GM18507 (cell line): Measurements from ENCODE around the gene UBE2E3.

Experiments
- DNase-seq: peaks from one replicate; pipeline ENCODE4 v3.0.0; 2011; ENCODE audit warnings: low read depth; ENCODE audit not compliant: insufficient read length; ENCODE audit errors: extremely low spot score
- FAIRE-seq: peaks from 2 replicates; lab custom pipeline; 2011; peaks lifted over from hg19 to GRCh38; lab: Jason Lieb, UNC

Gene UBE2E3

GRCh38 chr2:180971811-180972210, 8.6 kb upstream of the UBE2E3 start:
- DNase-seq (no peak), FAIRE-seq (no peak)

GRCh38 chr2:180975585-180975984, 4.8 kb upstream of the UBE2E3 start:
- FAIRE-seq (no peak), DNase-seq (no peak)

- peak; percentile 58 for FAIRE-seq
- DNase-seq, result no peak
These were observed 1.3 kb upstream of the UBE2E3 start for GRCh38 chr2:180978903-180979748.

GRCh38 chr2:180979749-180980105, 678 bp upstream of the UBE2E3 start:
- DNase-seq (no peak), FAIRE-seq (no peak)

GRCh38 chr2:180980943-180981911, 822 bp downstream of the UBE2E3 start:
- FAIRE-seq, result peak; percentile 59
- no peak for DNase-seq

- DNase-seq, result no peak
- FAIRE-seq, result peak; percentile 94
These were observed 3.2 kb downstream of the UBE2E3 start for GRCh38 chr2:180983468-180984242.

- peak; percentile 68 for FAIRE-seq
- no peak for DNase-seq
These were observed 5.5 kb downstream of the UBE2E3 start for GRCh38 chr2:180985771-180986395.

GRCh38 chr2:180987146-180987545, 6.7 kb downstream of the UBE2E3 start:
- no peak for DNase-seq
- FAIRE-seq, result no peak

GRCh38 chr2:180990337-180990736, 9.9 kb downstream of the UBE2E3 start:
- FAIRE-seq (no peak), DNase-seq (no peak)

GRCh38 chr2:180990794-180991193, 10.4 kb downstream of the UBE2E3 start:
- FAIRE-seq, result no peak
- no peak for DNase-seq

GRCh38 chr2:180991361-180991760, 11.0 kb downstream of the UBE2E3 start:
- no peak for FAIRE-seq
- DNase-seq, result no peak

- peak; percentile 65 for FAIRE-seq
These were observed 11.4 kb downstream of the UBE2E3 start for GRCh38 chr2:180991820-180992219.

GRCh38 chr2:180992994-180993393, 12.6 kb downstream of the UBE2E3 start:
- FAIRE-seq, result no peak
- no peak for DNase-seq

More at GRCh38 chr2:180991820-180992219, 11.4 kb downstream of the UBE2E3 start:
- no peak for DNase-seq

- no peak for FAIRE-seq
- no peak for DNase-seq
These were observed 19.0 kb downstream of the UBE2E3 start for GRCh38 chr2:180999274-180999964.

GRCh38 chr2:181004647-181005325, 24.4 kb downstream of the UBE2E3 start:
- DNase-seq (no peak), FAIRE-seq (no peak)

- DNase-seq (no peak), FAIRE-seq (no peak)
These were observed 24.9 kb downstream of the UBE2E3 start for GRCh38 chr2:181005326-181005655.

- FAIRE-seq, result no peak
- DNase-seq, result no peak
These were observed 25.4 kb downstream of the UBE2E3 start for GRCh38 chr2:181005809-181006208.

GRCh38 chr2:181007086-181007837, 26.9 kb downstream of the UBE2E3 start:
- FAIRE-seq (no peak), DNase-seq (no peak)
